DOHH2 (cell line): ENCODE results near the gene DLGAP1.

Experiments used
- H3F3A ChIP-seq: fragments of 200-600 bp; sonication (generic), shearing (Covaris generic); 2 replicates; pipeline ENCODE4 v1.6.0; 2016; ENCODE audit warnings: antibody characterized with exemption, mild to moderate bottlenecking; ENCODE audit not compliant: control insufficient read depth, insufficient read depth
- H3K27ac ChIP-seq: fragments of 200-600 bp; sonication (generic); 2 replicates; pipeline ENCODE4 v1.5.1; 2014; ENCODE audit warnings: low read depth, mild to moderate bottlenecking, low read length, moderate library complexity
- H3K27me3 ChIP-seq: fragments of 200-600 bp; sonication (generic); 2 replicates; pipeline ENCODE4 v1.6.1; 2014; ENCODE audit warnings: mild to moderate bottlenecking, low read length, mixed read lengths; ENCODE audit not compliant: control insufficient read depth
- H3K36me3 ChIP-seq: fragments of 200-600 bp; sonication (generic); 2 replicates; pipeline ENCODE4 v1.6.1; 2014; ENCODE audit warnings: mild to moderate bottlenecking, low read length, moderate library complexity, mixed read lengths; ENCODE audit not compliant: control insufficient read depth
- H3K4me1 ChIP-seq: fragments of 200-600 bp; sonication (generic); 2 replicates; pipeline ENCODE4 v1.6.1; 2014; ENCODE audit warnings: mild to moderate bottlenecking, low read length, mixed read lengths; ENCODE audit not compliant: control insufficient read depth
- H3K4me2 ChIP-seq: fragments of 200-600 bp; sonication (generic); 2 replicates; pipeline ENCODE4 v1.6.0; 2014; ENCODE audit warnings: mild to moderate bottlenecking, low read length, moderate library complexity
- H3K4me3 ChIP-seq: fragments of 200-600 bp; sonication (generic); 2 replicates; pipeline ENCODE4 v1.5.1; 2014; ENCODE audit warnings: mild to moderate bottlenecking, low read length, mixed read lengths
- H3K79me2 ChIP-seq: fragments of 200-600 bp; sonication (generic); 2 replicates; pipeline ENCODE4 v1.6.1; 2014; ENCODE audit warnings: mild to moderate bottlenecking, low read length, mixed read lengths; ENCODE audit not compliant: control insufficient read depth
- H3K9me2 ChIP-seq: fragments of 200-600 bp; sonication (generic); replicated peaks from 2 replicates; pipeline ENCODE4 v1.6.1; 2014; ENCODE audit warnings: mild to moderate bottlenecking, low read length, mixed read lengths; ENCODE audit not compliant: control insufficient read depth
- H3K9me3 ChIP-seq: fragments of 200-600 bp; sonication (generic); 2 replicates; pipeline ENCODE4 v1.6.1; 2014; ENCODE audit warnings: antibody characterized with exemption, low read length, mixed read lengths; ENCODE audit not compliant: control insufficient read depth, insufficient read depth
- H4K20me1 ChIP-seq: fragments of 200-600 bp; sonication (generic); 2 replicates; pipeline ENCODE4 v1.6.0; 2014; ENCODE audit warnings: low read depth, mild to moderate bottlenecking, antibody characterized with exemption, low read length, moderate library complexity; ENCODE audit not compliant: control insufficient read depth, insufficient read depth
- CTCF ChIP-seq: fragments of 200-600 bp; sonication (generic); IDR thresholded peaks from one replicate; pipeline ENCODE4 v1.5.1; 2014; ENCODE audit warnings: antibody characterized with exemption, mild to moderate bottlenecking, low read depth, low read length; ENCODE audit not compliant: poor library complexity, severe bottlenecking
- EZH2phosphoT487 ChIP-seq: fragments of 200-600 bp; sonication (generic); IDR thresholded peaks from 2 replicates; pipeline ENCODE4 v1.6.1; 2017; ENCODE audit warnings: borderline replicate concordance, mild to moderate bottlenecking, antibody characterized with exemption, low read length, moderate library complexity, mixed read lengths

Gene DLGAP1

DNA sequence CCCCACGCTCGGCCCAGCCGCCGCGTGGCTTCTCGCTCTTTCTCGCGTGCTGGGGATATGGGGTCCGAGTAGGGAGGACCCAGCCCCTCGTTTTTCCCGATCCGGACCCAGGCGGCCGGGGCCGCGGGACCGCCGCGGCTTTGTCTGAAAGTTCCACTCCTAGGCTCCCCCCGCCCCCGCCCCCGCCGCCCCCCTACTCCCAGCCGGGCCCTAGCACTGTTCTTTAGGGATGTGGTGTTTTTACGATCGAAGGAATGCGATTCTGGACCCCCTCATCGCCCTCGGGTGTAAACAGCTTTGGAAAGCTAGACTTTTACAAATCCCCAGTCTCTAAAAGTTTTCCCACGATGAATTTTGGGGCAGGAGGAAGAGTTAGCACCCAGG is 1004.3 kb downstream of the DLGAP1 start:
- peak overlapping the region; percentile 79 for H3K4me2 ChIP-seq
- no peaks in the 10 kb centered on the region for H3K9me3 ChIP-seq
- no peak for TF ChIP-seq CTCF
- no peak for TF ChIP-seq EZH2phosphoT487
- H3K9me2 ChIP-seq, result no peaks in the 10 kb centered on the region
- H3K36me3 ChIP-seq, result no peaks in the 10 kb centered on the region
- peaks cover 57% of the 10 kb centered on the region for H3K4me1 ChIP-seq
- H3K4me3 ChIP-seq, result peak overlapping the region; percentile 96
- no peaks in the 10 kb centered on the region for H4K20me1 ChIP-seq
- H3F3A ChIP-seq, result peaks cover 22% of the 10 kb centered on the region
- peaks cover 9% of the 10 kb centered on the region; the same call in 1 of the 2 replicates for H3K27me3 ChIP-seq
- H3K27ac ChIP-seq, result peak overlapping the region; percentile 52
- peaks cover 51% of the 10 kb centered on the region for H3K79me2 ChIP-seq

DNA sequence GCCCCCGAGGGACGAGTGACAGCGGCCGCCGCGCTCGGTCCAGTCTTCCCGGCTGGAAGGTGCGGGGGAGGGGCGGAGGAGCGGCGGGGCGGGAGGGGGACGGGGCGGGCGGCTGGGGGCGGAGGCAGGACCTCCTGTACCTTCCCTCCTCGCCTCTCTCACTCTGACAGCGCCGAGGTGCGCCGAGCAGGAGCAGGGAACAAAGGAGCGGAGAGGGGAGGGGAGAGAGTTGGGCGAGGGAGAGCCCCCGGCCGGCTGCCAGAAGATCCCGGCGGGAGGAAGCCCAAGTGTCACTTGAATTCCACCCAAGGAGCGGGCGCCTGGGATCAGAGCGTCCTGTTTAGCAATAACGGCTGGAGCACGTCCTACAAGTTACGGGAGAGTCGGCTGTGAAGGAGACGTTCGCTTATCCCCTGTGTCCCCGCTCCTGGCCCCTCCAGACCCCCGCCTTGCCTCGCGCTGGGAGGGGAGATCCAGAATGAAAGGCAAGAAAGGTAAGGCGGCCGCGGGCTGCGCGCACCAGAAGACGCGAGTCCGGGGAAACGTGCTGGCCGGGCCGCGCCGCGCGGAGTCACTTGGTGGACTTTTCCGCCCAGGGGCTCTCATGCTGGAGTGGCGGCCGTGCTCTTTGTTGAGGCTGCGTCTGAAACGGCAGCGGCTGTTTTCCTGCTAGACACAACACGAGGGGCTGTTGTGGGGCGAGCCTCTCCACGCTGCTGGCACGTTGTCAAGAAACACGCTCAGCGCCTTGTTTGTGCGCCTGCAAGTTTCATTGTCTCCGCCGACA is 1004.9 kb downstream of the DLGAP1 start, which contains the start of gene TGIF1:
TSS of gene TGIF1 (plus strand) at position 161 of the 787 bp plus-strand sequence. CDS start at position 479, 318 bp downstream.
- peak within 1 kb of the TSS; percentile 88 for H3K27ac ChIP-seq
- H3F3A ChIP-seq, result peaks cover 22% of the 10 kb centered on the region
- H3K4me2 ChIP-seq, result peak within 1 kb of the TSS; percentile 79
- peaks cover 57% of the 10 kb centered on the region for H3K4me1 ChIP-seq
- no peaks in the 10 kb centered on the region for H3K36me3 ChIP-seq
- peaks cover 9% of the 10 kb centered on the region; the same call in 1 of the 2 replicates for H3K27me3 ChIP-seq
- H3K9me3 ChIP-seq, result no peaks in the 10 kb centered on the region
- H3K9me2 ChIP-seq, result no peaks in the 10 kb centered on the region
- no peak for TF ChIP-seq EZH2phosphoT487
- no peak for TF ChIP-seq CTCF
- peaks cover 45% of the 10 kb centered on the region for H3K79me2 ChIP-seq
- H3K4me3 ChIP-seq, result peak within 1 kb of the TSS; percentile 96
- H4K20me1 ChIP-seq, result no peaks in the 10 kb centered on the region

DNA sequence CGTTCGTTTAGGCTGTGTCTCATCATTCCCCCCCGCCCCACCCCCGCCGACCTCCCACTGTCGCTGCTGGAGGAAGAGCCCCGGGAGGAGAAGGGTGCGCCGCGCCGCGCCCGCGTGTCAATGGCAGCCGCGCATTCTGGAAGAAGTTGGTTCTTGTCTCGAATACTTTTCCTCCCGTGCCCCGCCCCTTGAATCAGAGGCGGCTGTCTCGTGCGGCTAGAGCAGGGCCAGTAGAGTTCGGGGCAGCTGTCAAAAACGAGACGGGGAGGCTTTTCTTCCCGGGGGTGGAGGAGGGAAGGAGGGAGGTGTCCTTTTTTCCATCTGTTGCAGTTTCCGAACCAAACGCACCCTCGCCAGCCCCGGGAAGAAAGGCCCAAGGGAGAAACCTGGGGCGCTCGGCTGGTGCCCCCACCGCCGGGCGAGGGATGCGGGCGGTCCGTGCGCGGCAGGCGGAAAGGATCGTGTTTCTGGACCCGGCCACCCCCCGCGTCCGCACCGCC is 1005.5 kb downstream of the DLGAP1 start:
- Histone ChIP-seq H3K4me2 (peak overlapping the region; percentile 79), H3K27me3 (peaks cover 9% of the 10 kb centered on the region; the same call in 1 of the 2 replicates), H3K4me1 (peaks cover 52% of the 10 kb centered on the region), H4K20me1 (no peaks in the 10 kb centered on the region), H3K79me2 (peaks cover 41% of the 10 kb centered on the region), H3K4me3 (peak overlapping the region; percentile 96), H3F3A (peaks cover 22% of the 10 kb centered on the region), H3K9me3 (no peaks in the 10 kb centered on the region), H3K9me2 (no peaks in the 10 kb centered on the region), H3K27ac (peak overlapping the region; percentile 88), H3K36me3 (no peaks in the 10 kb centered on the region)
- TF ChIP-seq EZH2phosphoT487 (no peak), CTCF (no peak)
